ENCODE measurements around the gene FAM131C. TPM values are rescaled to one million over a fixed set of nuclear protein-coding genes. Genes with fewer than 3 reads are reported as not detected.
"Not testable (repeated sequence)": the region's sequence is repeated elsewhere in the genome, so short reads cannot be mapped to it uniquely, and the experiment has no call there.

The FAM131C gene
- total RNA-seq, 1 donor from 2014 or later: 1.4 TPM

GRCh38 chr1:16032388-16033102 is 40.9 kb downstream of the FAM131C start:
- Mint-ChIP-seq H3K36me3 (no peaks in the 10 kb centered on the region), H3K4me3 (no peak overlapping the region), H3K9me3 (no peaks in the 10 kb centered on the region), H3K27me3 (peaks cover 5% of the 10 kb centered on the region), H3K4me1 (ENCODE audit: unreplicated experiment) (peaks cover 10% of the 10 kb centered on the region), H3K27ac (peak overlapping the region; percentile 48)
- TF ChIP-seq CTCF (conservative IDR thresholded peaks at IDR 0.05): peak; percentile 92
- peak; percentile 87 for DNase-seq (ENCODE audit: extremely low spot score, unreplicated experiment)

- H3K27me3 Mint-ChIP-seq: no peaks in the 10 kb centered on the region
- no peak for DNase-seq (ENCODE audit: extremely low spot score, unreplicated experiment)
- H3K4me3 Mint-ChIP-seq: no peak overlapping the region
- H3K9me3 Mint-ChIP-seq: no peaks in the 10 kb centered on the region
- no peak overlapping the region for H3K27ac Mint-ChIP-seq
- H3K4me1 Mint-ChIP-seq (ENCODE audit: unreplicated experiment): peaks cover 6% of the 10 kb centered on the region
- TF ChIP-seq CTCF (conservative IDR thresholded peaks at IDR 0.05): no peak
- H3K36me3 Mint-ChIP-seq: no peaks in the 10 kb centered on the region
Measured at GRCh38 chr1:16031551-16031950, 41.9 kb downstream of the FAM131C start.

GRCh38 chr1:16029288-16029687 is 44.2 kb downstream of the FAM131C start:
- Mint-ChIP-seq H3K9me3 (no peaks in the 10 kb centered on the region), H3K36me3 (no peaks in the 10 kb centered on the region), H3K27ac (no peak overlapping the region), H3K4me3 (no peak overlapping the region), H3K27me3 (peaks cover 4% of the 10 kb centered on the region), H3K4me1 (ENCODE audit: unreplicated experiment) (peaks cover 6% of the 10 kb centered on the region)
- DNase-seq (ENCODE audit: extremely low spot score, unreplicated experiment): no peak
- no peak for TF ChIP-seq CTCF (conservative IDR thresholded peaks at IDR 0.05)

- H3K27ac Mint-ChIP-seq; H3K27me3 Mint-ChIP-seq; H3K36me3 Mint-ChIP-seq; H3K4me3 Mint-ChIP-seq; DNase-seq (ENCODE audit: extremely low spot score, unreplicated experiment); H3K9me3 Mint-ChIP-seq; H3K4me1 Mint-ChIP-seq (ENCODE audit: unreplicated experiment): not testable (repeated sequence)
Measured at GRCh38 chr1:16029003-16029268, 44.5 kb downstream of the FAM131C start.

- TF ChIP-seq CTCF (conservative IDR thresholded peaks at IDR 0.05): no peak
- Mint-ChIP-seq H3K27ac (no peak overlapping the region), H3K4me1 (ENCODE audit: unreplicated experiment) (peaks cover 6% of the 10 kb centered on the region), H3K4me3 (no peak overlapping the region), H3K9me3 (no peaks in the 10 kb centered on the region), H3K27me3 (peaks cover 4% of the 10 kb centered on the region), H3K36me3 (no peaks in the 10 kb centered on the region)
- DNase-seq (ENCODE audit: extremely low spot score, unreplicated experiment): no peak
Measured at GRCh38 chr1:16028237-16029002, 45.0 kb downstream of the FAM131C start.

GRCh38 chr1:16026723-16027484 is 46.5 kb downstream of the FAM131C start:
- H3K9me3 Mint-ChIP-seq: no peaks in the 10 kb centered on the region
- H3K27me3 Mint-ChIP-seq: peaks cover 5% of the 10 kb centered on the region
- no peaks in the 10 kb centered on the region for H3K4me1 Mint-ChIP-seq (ENCODE audit: unreplicated experiment)
- DNase-seq (ENCODE audit: extremely low spot score, unreplicated experiment): no peak
- H3K27ac Mint-ChIP-seq: no peak overlapping the region
- no peak overlapping the region for H3K4me3 Mint-ChIP-seq
- no peak for TF ChIP-seq CTCF (conservative IDR thresholded peaks at IDR 0.05)
- no peaks in the 10 kb centered on the region for H3K36me3 Mint-ChIP-seq

GRCh38 chr1:16026302-16026701 is 47.1 kb downstream of the FAM131C start:
- H3K9me3 Mint-ChIP-seq; H3K4me1 Mint-ChIP-seq (ENCODE audit: unreplicated experiment); H3K27me3 Mint-ChIP-seq; DNase-seq (ENCODE audit: extremely low spot score, unreplicated experiment); H3K27ac Mint-ChIP-seq; H3K4me3 Mint-ChIP-seq; H3K36me3 Mint-ChIP-seq: not testable (repeated sequence)

Data from type B pancreatic cell (in vitro differentiated cells).